Activated CD8-positive, alpha-beta memory T cell treated with anti-CD3 and anti-CD28 coated beads for 24 hours (primary cell): ENCODE results near the gene CA10.

Experiments
- DNase-seq: peaks from one replicate; pipeline ENCODE4 v3.0.0-alpha.2; 2020

Gene CA10

GRCh38 chr17:51629232-51629631, 529.3 kb downstream of the CA10 start:
- no peak for DNase-seq

- no peak for DNase-seq
Measured at GRCh38 chr17:51627779-51628178, 530.7 kb downstream of the CA10 start.

GRCh38 chr17:51618476-51618875, 540.0 kb downstream of the CA10 start:
- DNase-seq: no peak

GRCh38 chr17:51617986-51618385, 540.5 kb downstream of the CA10 start:
- no peak for DNase-seq

GRCh38 chr17:51613255-51613654, 545.3 kb downstream of the CA10 start:
- DNase-seq: no peak

GRCh38 chr17:51612692-51613091, 545.8 kb downstream of the CA10 start:
- DNase-seq: no peak

GRCh38 chr17:51611585-51611984, 546.9 kb downstream of the CA10 start:
- no peak for DNase-seq

GRCh38 chr17:51610834-51611233, 547.7 kb downstream of the CA10 start:
- no peak for DNase-seq

- DNase-seq: no peak
Measured at GRCh38 chr17:51610155-51610554, 548.4 kb downstream of the CA10 start.

GRCh38 chr17:51608251-51608933, 550.1 kb downstream of the CA10 start:
- no peak for DNase-seq

GRCh38 chr17:51607512-51607911, 551.0 kb downstream of the CA10 start:
- no peak for DNase-seq

- DNase-seq: no peak
Measured at GRCh38 chr17:51604299-51605020, 554.1 kb downstream of the CA10 start.

GRCh38 chr17:51601622-51602261, 556.8 kb downstream of the CA10 start:
- no peak for DNase-seq

GRCh38 chr17:51598824-51599223, 559.7 kb downstream of the CA10 start:
- no peak for DNase-seq

- no peak for DNase-seq
Measured at GRCh38 chr17:51597345-51597744, 561.2 kb downstream of the CA10 start.

GRCh38 chr17:51595826-51596398, 562.6 kb downstream of the CA10 start:
- no peak for DNase-seq

- no peak for DNase-seq
Measured at GRCh38 chr17:51590071-51590656, 568.4 kb downstream of the CA10 start.

GRCh38 chr17:51588063-51588462, 570.5 kb downstream of the CA10 start:
- no peak for DNase-seq

GRCh38 chr17:51587516-51587915, 571.0 kb downstream of the CA10 start:
- no peak for DNase-seq

GRCh38 chr17:51585514-51586104, 572.9 kb downstream of the CA10 start:
- DNase-seq: no peak

- no peak for DNase-seq
Measured at GRCh38 chr17:51580869-51581268, 577.6 kb downstream of the CA10 start.
